GM11168 (cell line): ENCODE results near the gene STAT4.

Experiments used
- in situ Hi-C: fragments of 300-500 bp; cut with MboI; formaldehyde crosslinking; loops from one replicate; pipeline ENCODE4 v1.12.0; 2022; ENCODE audit warnings: low sequenced_read_pairs; ENCODE audit not compliant: unreplicated experiment

Gene STAT4

GRCh38 chr2:191109888-191110287 lies 40.9 kb downstream of the STAT4 start:
- in situ Hi-C loops = no loop called here

GRCh38 chr2:191108331-191108730 lies 42.5 kb downstream of the STAT4 start:
- in situ Hi-C loops = no loop called here

GRCh38 chr2:191105082-191105481 lies 45.7 kb downstream of the STAT4 start:
- in situ Hi-C loops = no loop called here

GRCh38 chr2:191103774-191104173 lies 47.0 kb downstream of the STAT4 start:
- in situ Hi-C loops = no loop called here

- in situ Hi-C loops = no loop called here
Measured at GRCh38 chr2:191100216-191100615, 50.6 kb downstream of the STAT4 start.

- in situ Hi-C loops = no loop called here
Measured at GRCh38 chr2:191087311-191087710, 63.5 kb downstream of the STAT4 start.

- in situ Hi-C loops = no loop called here
Measured at GRCh38 chr2:191086706-191087105, 64.1 kb downstream of the STAT4 start.

- in situ Hi-C loops = no loop called here
Measured at GRCh38 chr2:191083540-191083939, 67.3 kb downstream of the STAT4 start.

GRCh38 chr2:191082321-191082720 lies 68.5 kb downstream of the STAT4 start:
- in situ Hi-C loops = no loop called here

- in situ Hi-C loops = no loop called here
Measured at GRCh38 chr2:191081411-191082155, 69.2 kb downstream of the STAT4 start.

- in situ Hi-C loops = no loop called here
Measured at GRCh38 chr2:191078165-191078867, 72.5 kb downstream of the STAT4 start.

GRCh38 chr2:191070276-191070675 lies 80.5 kb downstream of the STAT4 start:
- in situ Hi-C loops = loop anchor here (25.0 kb wide), 1 partner anchor 442 kb away; no protein-coding TSS in a partner anchor

GRCh38 chr2:191069606-191070005 lies 81.2 kb downstream of the STAT4 start:
- in situ Hi-C loops = loop anchor here (25.0 kb wide), 1 partner anchor 443 kb away; no protein-coding TSS in a partner anchor

- in situ Hi-C loops = loop anchor here (25.0 kb wide), 1 partner anchor 445 kb away; no protein-coding TSS in a partner anchor
Measured at GRCh38 chr2:191066919-191067233, 83.9 kb downstream of the STAT4 start.

GRCh38 chr2:191066197-191066918 lies 84.4 kb downstream of the STAT4 start:
- in situ Hi-C loops = loop anchor here (25.0 kb wide), 1 partner anchor 446 kb away; no protein-coding TSS in a partner anchor

GRCh38 chr2:191065785-191066184 lies 85.0 kb downstream of the STAT4 start:
- in situ Hi-C loops = loop anchor here (25.0 kb wide), 1 partner anchor 447 kb away; no protein-coding TSS in a partner anchor

GRCh38 chr2:191064590-191064989 lies 86.2 kb downstream of the STAT4 start:
- in situ Hi-C loops = loop anchor here (25.0 kb wide), 1 partner anchor 448 kb away; no protein-coding TSS in a partner anchor

GRCh38 chr2:191063584-191063983 lies 87.2 kb downstream of the STAT4 start:
- in situ Hi-C loops = loop anchor here (25.0 kb wide), 1 partner anchor 449 kb away; no protein-coding TSS in a partner anchor

GRCh38 chr2:191061381-191061980 lies 89.3 kb downstream of the STAT4 start:
- in situ Hi-C loops = loop anchor here (25.0 kb wide), 1 partner anchor 451 kb away; no protein-coding TSS in a partner anchor

- in situ Hi-C loops = loop anchor here (25.0 kb wide), 1 partner anchor 453 kb away; no protein-coding TSS in a partner anchor
Measured at GRCh38 chr2:191059308-191059707, 91.5 kb downstream of the STAT4 start.
